Hematopoietic multipotent progenitor cell treated with erythropoietin and hydrocortisone succinate and interleukin-3 and kit ligand, for 6 days (in vitro differentiated cells): ENCODE results near the gene TMPRSS6.

Experiments used
- DNase-seq: peaks from one replicate; pipeline ENCODE4 v3.0.0-alpha.2; 2015

The TMPRSS6 gene

GRCh38 chr22:37049224-37049623 is 60.3 kb downstream of the TMPRSS6 start:
- no peak for DNase-seq

- no peak for DNase-seq
These were observed 61.4 kb downstream of the TMPRSS6 start for GRCh38 chr22:37048133-37048532.

- DNase-seq = no peak
These were observed 62.5 kb downstream of the TMPRSS6 start for GRCh38 chr22:37047006-37047405.

- DNase-seq = no peak
These were observed 62.9 kb downstream of the TMPRSS6 start for GRCh38 chr22:37046589-37046988.

- peak; percentile 57 for DNase-seq
These were observed 63.6 kb downstream of the TMPRSS6 start for GRCh38 chr22:37045958-37046357.

- DNase-seq = no peak
These were observed 64.6 kb downstream of the TMPRSS6 start for GRCh38 chr22:37044634-37045625.

- DNase-seq = peak; percentile 90
These were observed 65.5 kb downstream of the TMPRSS6 start for GRCh38 chr22:37043828-37044538.

GRCh38 chr22:37043209-37043827 is 66.2 kb downstream of the TMPRSS6 start:
- no peak for DNase-seq

- no peak for DNase-seq
These were observed 70.0 kb downstream of the TMPRSS6 start for GRCh38 chr22:37039466-37039865.

GRCh38 chr22:37037669-37038068 is 71.8 kb downstream of the TMPRSS6 start:
- DNase-seq = no peak

GRCh38 chr22:37036655-37037377 is 72.7 kb downstream of the TMPRSS6 start:
- no peak for DNase-seq

- DNase-seq = no peak
These were observed 75.7 kb downstream of the TMPRSS6 start for GRCh38 chr22:37033605-37034430.

GRCh38 chr22:37032535-37033460 is 76.7 kb downstream of the TMPRSS6 start:
- no peak for DNase-seq

- DNase-seq = no peak
These were observed 77.4 kb downstream of the TMPRSS6 start for GRCh38 chr22:37032134-37032534.

- no peak for DNase-seq
These were observed 78.8 kb downstream of the TMPRSS6 start for GRCh38 chr22:37030560-37031281.

GRCh38 chr22:37028692-37029674 is 80.5 kb downstream of the TMPRSS6 start:
- DNase-seq = no peak

- DNase-seq = no peak
These were observed 82.0 kb downstream of the TMPRSS6 start for GRCh38 chr22:37027556-37027955.

GRCh38 chr22:37026325-37026724 is 83.2 kb downstream of the TMPRSS6 start:
- no peak for DNase-seq
